Stimulated activated CD8-positive, alpha-beta memory T cell treated with anti-CD3 and anti-CD28 coated beads, Interleukin-7, amount 100 ng/mL, for 1 hour (primary cell): ENCODE measurements around the gene PRR20G.
"Not testable (repeated sequence)": the region's sequence is repeated elsewhere in the genome, so short reads cannot be mapped to it uniquely, and the experiment has no call there.

Source experiments
- DNase-seq, 2 donors: peaks; one replicate each; pipeline ENCODE4 v3.0.0-alpha.2; 2020; ENCODE audit warnings: low read depth in 2 of 2

The PRR20G gene

GRCh38 chr3:127299276-127299675, 11.4 kb upstream of the PRR20G start:
- no peak for DNase-seq

GRCh38 chr3:127296959-127297358, 9.1 kb upstream of the PRR20G start:
- no peak for DNase-seq

- no peak for DNase-seq
Measured at GRCh38 chr3:127296166-127296565, 8.3 kb upstream of the PRR20G start.

- not testable (repeated sequence) for DNase-seq
Measured at GRCh38 chr3:127293650-127294049, 5.8 kb upstream of the PRR20G start.

- DNase-seq, result no peak
Measured at GRCh38 chr3:127291611-127292010, 3.8 kb upstream of the PRR20G start.

GRCh38 chr3:127291114-127291513, 3.3 kb upstream of the PRR20G start:
- no peak for DNase-seq

- no peak for DNase-seq
Measured at GRCh38 chr3:127289706-127290575, 2.1 kb upstream of the PRR20G start.

- no peak for DNase-seq
Measured at GRCh38 chr3:127288921-127289705, 1.3 kb upstream of the PRR20G start.

- no peak for DNase-seq
Measured at GRCh38 chr3:127288343-127288742, 497 bp upstream of the PRR20G start.

GRCh38 chr3:127286571-127287140, 1.2 kb downstream of the PRR20G start:
- DNase-seq, result no peak

- DNase-seq, result no peak
Measured at GRCh38 chr3:127284258-127284657, 3.6 kb downstream of the PRR20G start.

GRCh38 chr3:127277561-127277960, 10.3 kb downstream of the PRR20G start:
- DNase-seq, result no peak

GRCh38 chr3:127276995-127277394, 10.9 kb downstream of the PRR20G start:
- no peak for DNase-seq

- DNase-seq, result no peak
Measured at GRCh38 chr3:127276396-127276795, 11.4 kb downstream of the PRR20G start.

GRCh38 chr3:127275287-127275781, 12.5 kb downstream of the PRR20G start:
- DNase-seq, result no peak

GRCh38 chr3:127274200-127274760, 13.6 kb downstream of the PRR20G start:
- DNase-seq, result no peak

- DNase-seq, result no peak
Measured at GRCh38 chr3:127273206-127273605, 14.6 kb downstream of the PRR20G start.

- DNase-seq, result no peak
Measured at GRCh38 chr3:127266186-127266585, 21.7 kb downstream of the PRR20G start.

- no peak for DNase-seq
Measured at GRCh38 chr3:127265581-127265981, 22.3 kb downstream of the PRR20G start.

GRCh38 chr3:127264794-127265514, 22.9 kb downstream of the PRR20G start:
- no peak for DNase-seq

- DNase-seq, result no peak
Measured at GRCh38 chr3:127264292-127264691, 23.6 kb downstream of the PRR20G start.
